ENCODE data around the gene CD4.

CD4 gene

GRCh38 chr12:6831450-6831995 is 42.2 kb downstream of the CD4 start:
- no peak overlapping the region for H2AFZ ChIP-seq (ENCODE audit: low read depth, low read length, severe bottlenecking)
- TF ChIP-seq EZH2phosphoT487 (conservative IDR thresholded peaks at IDR 0.05; ENCODE audit: low read length) (no peak), CTCF (IDR thresholded peaks at IDR 0.05; ENCODE audit: insufficient read depth, low read length, poor library complexity, severe bottlenecking) (no peak)
- H3K4me2 ChIP-seq (ENCODE audit: low read depth, low read length, poor library complexity, severe bottlenecking): no peak overlapping the region
- H3K9ac ChIP-seq (ENCODE audit: low read length): no peak overlapping the region
- H3K36me3 ChIP-seq (ENCODE audit: low read length): no peaks in the 10 kb centered on the region
- H3K27me3 ChIP-seq (ENCODE audit: low read length): no peaks in the 10 kb centered on the region
- no peak overlapping the region for H3K4me3 ChIP-seq (ENCODE audit: insufficient read depth, low read length, poor library complexity, severe bottlenecking)
- H3K79me2 ChIP-seq (ENCODE audit: insufficient read depth, low read length): no peaks in the 10 kb centered on the region
- no peaks in the 10 kb centered on the region for H3F3A ChIP-seq (ENCODE audit: insufficient read depth)
- H3K27ac ChIP-seq (ENCODE audit: low read depth, low read length): no peak overlapping the region
- H3K9me3 ChIP-seq (ENCODE audit: insufficient read depth, low read length): no peaks in the 10 kb centered on the region
- no peaks in the 10 kb centered on the region for H3K9me2 ChIP-seq (replicated peaks; ENCODE audit: insufficient read depth, low read length)
- H4K20me1 ChIP-seq (ENCODE audit: low read depth, low read length): no peaks in the 10 kb centered on the region; the same call in 1 of the 2 replicates

GRCh38 chr12:6832125-6832524 is 42.8 kb downstream of the CD4 start:
- Histone ChIP-seq H3K36me3 (ENCODE audit: low read length) (no peaks in the 10 kb centered on the region), H3K79me2 (ENCODE audit: insufficient read depth, low read length) (no peaks in the 10 kb centered on the region), H3K27ac (ENCODE audit: low read depth, low read length) (no peak overlapping the region), H3K9me3 (ENCODE audit: insufficient read depth, low read length) (no peaks in the 10 kb centered on the region), H3K4me2 (ENCODE audit: low read depth, low read length, poor library complexity, severe bottlenecking) (no peak overlapping the region), H3F3A (ENCODE audit: insufficient read depth) (no peaks in the 10 kb centered on the region), H4K20me1 (ENCODE audit: low read depth, low read length) (no peaks in the 10 kb centered on the region; the same call in 1 of the 2 replicates), H3K9me2 (replicated peaks; ENCODE audit: insufficient read depth, low read length) (no peaks in the 10 kb centered on the region), H3K9ac (ENCODE audit: low read length) (no peak overlapping the region), H3K27me3 (ENCODE audit: low read length) (no peaks in the 10 kb centered on the region), H2AFZ (ENCODE audit: low read depth, low read length, severe bottlenecking) (no peak overlapping the region), H3K4me3 (ENCODE audit: insufficient read depth, low read length, poor library complexity, severe bottlenecking) (no peak overlapping the region)
- no peak for TF ChIP-seq EZH2phosphoT487 (conservative IDR thresholded peaks at IDR 0.05; ENCODE audit: low read length)
- no peak for TF ChIP-seq CTCF (IDR thresholded peaks at IDR 0.05; ENCODE audit: insufficient read depth, low read length, poor library complexity, severe bottlenecking)

GRCh38 chr12:6833189-6833890 is 44.0 kb downstream of the CD4 start:
- H3K27ac ChIP-seq (ENCODE audit: low read depth, low read length): no peak overlapping the region

More at GRCh38 chr12:6833189-6833890, 44.0 kb downstream of the CD4 start:
- no peak for TF ChIP-seq CTCF (IDR thresholded peaks at IDR 0.05; ENCODE audit: insufficient read depth, low read length, poor library complexity, severe bottlenecking)
- no peak for TF ChIP-seq EZH2phosphoT487 (conservative IDR thresholded peaks at IDR 0.05; ENCODE audit: low read length)
- Histone ChIP-seq H3K9me2 (replicated peaks; ENCODE audit: insufficient read depth, low read length) (no peaks in the 10 kb centered on the region), H3K4me2 (ENCODE audit: low read depth, low read length, poor library complexity, severe bottlenecking) (no peak overlapping the region), H3K4me3 (ENCODE audit: insufficient read depth, low read length, poor library complexity, severe bottlenecking) (no peak overlapping the region), H3K9ac (ENCODE audit: low read length) (no peak overlapping the region), H4K20me1 (ENCODE audit: low read depth, low read length) (no peaks in the 10 kb centered on the region), H3K27me3 (ENCODE audit: low read length) (no peaks in the 10 kb centered on the region), H3K79me2 (ENCODE audit: insufficient read depth, low read length) (no peaks in the 10 kb centered on the region), H2AFZ (ENCODE audit: low read depth, low read length, severe bottlenecking) (no peak overlapping the region), H3F3A (ENCODE audit: insufficient read depth) (no peaks in the 10 kb centered on the region), H3K36me3 (ENCODE audit: low read length) (no peaks in the 10 kb centered on the region), H3K9me3 (ENCODE audit: insufficient read depth, low read length) (no peaks in the 10 kb centered on the region)
